MM.1S (cell line): Measurements from ENCODE around the gene CRB1.

Experiments used
- DNase-seq: peaks from one replicate; pipeline ENCODE4 v3.0.0-alpha.2; 2015
- H2AFZ ChIP-seq: fragments of 300-600 bp; sonication (generic); 2 replicates; pipeline ENCODE4 v1.6.0; 2016; ENCODE audit warnings: antibody characterized with exemption, low read length
- H3F3A ChIP-seq: fragments of 300-600 bp; sonication (generic); 2 replicates; pipeline ENCODE4 v1.6.1; 2016; ENCODE audit warnings: mild to moderate bottlenecking, antibody characterized with exemption, low read length, moderate library complexity, mixed read lengths; ENCODE audit not compliant: insufficient read depth
- H3K27ac ChIP-seq: fragments of 300-600 bp; sonication (generic); 2 replicates; pipeline ENCODE4 v1.5.1; 2016; ENCODE audit warnings: mild to moderate bottlenecking, low read length
- H3K27me3 ChIP-seq: fragments of 300-600 bp; sonication (generic); replicated peaks from 2 replicates; pipeline ENCODE4 v1.6.0; 2016; ENCODE audit warnings: low read length; ENCODE audit not compliant: insufficient read depth
- H3K36me3 ChIP-seq: fragments of 300-600 bp; sonication (generic); replicated peaks from 2 replicates; pipeline ENCODE4 v1.6.1; 2016; ENCODE audit warnings: mild to moderate bottlenecking, low read length, mixed read lengths; ENCODE audit not compliant: insufficient read depth
- H3K4me1 ChIP-seq: fragments of 300-600 bp; sonication (generic); 2 replicates; pipeline ENCODE4 v1.6.1; 2016; ENCODE audit warnings: low read length, mixed read lengths
- H3K4me2 ChIP-seq: fragments of 300-600 bp; sonication (generic); 2 replicates; pipeline ENCODE4 v1.6.0; 2016; ENCODE audit warnings: low read depth, low read length
- H3K4me3 ChIP-seq: fragments of 300-600 bp; sonication (generic); 2 replicates; pipeline ENCODE4 v1.5.1; 2016; ENCODE audit warnings: low read length, mixed read lengths
- H3K79me2 ChIP-seq: fragments of 300-600 bp; sonication (generic); 2 replicates; pipeline ENCODE4 v1.6.1; 2016; ENCODE audit warnings: mixed run types, low read length, mixed read lengths
- H3K9ac ChIP-seq: fragments of 300-600 bp; sonication (generic); 2 replicates; pipeline ENCODE4 v1.6.1; 2016; ENCODE audit warnings: low read length, mixed read lengths
- H3K9me2 ChIP-seq: fragments of 300-600 bp; sonication (generic); replicated peaks from 2 replicates; pipeline ENCODE4 v1.6.1; 2016; ENCODE audit warnings: mild to moderate bottlenecking, low read length, mixed read lengths; ENCODE audit not compliant: insufficient read depth
- H3K9me3 ChIP-seq: fragments of 300-600 bp; sonication (generic); replicated peaks from 2 replicates; pipeline ENCODE4 v1.6.1; 2016; ENCODE audit warnings: mild to moderate bottlenecking, low read length, mixed read lengths; ENCODE audit not compliant: insufficient read depth
- H4K20me1 ChIP-seq: fragments of 300-600 bp; sonication (generic); 2 replicates; pipeline ENCODE4 v1.6.1; 2016; ENCODE audit warnings: mild to moderate bottlenecking, low read length, moderate library complexity, mixed read lengths; ENCODE audit not compliant: insufficient read depth
- EZH2 ChIP-seq: fragments of 300-600 bp; sonication (generic); optimal IDR thresholded peaks from 2 replicates; pipeline ENCODE3; 2017; ENCODE audit warnings: low read depth, mild to moderate bottlenecking, antibody characterized with exemption, low read length, mixed read lengths
- EZH2phosphoT487 ChIP-seq: fragments of 300-600 bp; sonication (generic); IDR thresholded peaks from 2 replicates; pipeline ENCODE4 v1.6.1; 2018; ENCODE audit warnings: antibody characterized with exemption, low read length
- TF ChIP-seq, protein P1 (sequence below): fragments of 300-600 bp; sonication (generic); IDR thresholded peaks from 2 replicates; pipeline ENCODE4 v1.5.1; 2016; ENCODE audit warnings: antibody characterized with exemption, low read length, mixed read lengths

The CRB1 gene

DNA sequence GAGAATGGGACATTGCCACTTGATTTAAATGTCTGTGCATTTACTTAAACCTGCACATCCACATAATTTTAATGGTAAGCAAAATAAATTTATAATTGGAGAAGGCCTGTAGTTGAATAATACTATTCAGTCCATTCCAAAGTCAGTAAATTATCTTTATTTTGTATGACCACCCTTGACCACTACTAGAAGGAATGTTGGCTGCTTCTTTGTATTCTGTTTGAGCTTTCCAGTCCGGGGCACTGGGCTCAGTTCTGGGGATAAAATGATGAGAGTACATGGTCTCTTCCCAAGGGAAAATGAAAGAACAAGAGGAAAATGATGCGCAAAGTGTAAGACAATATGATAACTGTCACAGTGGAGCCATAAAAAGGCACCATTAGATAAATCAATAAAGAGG lies 98.9 kb downstream of the CRB1 start:
- no peaks in the 10 kb centered on the region for H3K4me1 ChIP-seq
- H4K20me1 ChIP-seq: no peaks in the 10 kb centered on the region
- H3K27me3 ChIP-seq: no peaks in the 10 kb centered on the region
- no peak overlapping the region for H3K9ac ChIP-seq
- no peak overlapping the region for H3K4me2 ChIP-seq
- no peak overlapping the region for H3K4me3 ChIP-seq
- no peak overlapping the region for H3K27ac ChIP-seq
- no peaks in the 10 kb centered on the region for H3K9me3 ChIP-seq
- H3K79me2 ChIP-seq: no peaks in the 10 kb centered on the region
- no peaks in the 10 kb centered on the region for H3K36me3 ChIP-seq
- H3F3A ChIP-seq: no peaks in the 10 kb centered on the region
- H3K9me2 ChIP-seq: no peaks in the 10 kb centered on the region
- no peak overlapping the region for H2AFZ ChIP-seq
- DNase-seq: no peak
- no peak for TF ChIP-seq EZH2phosphoT487
- TF ChIP-seq, protein P1, sequence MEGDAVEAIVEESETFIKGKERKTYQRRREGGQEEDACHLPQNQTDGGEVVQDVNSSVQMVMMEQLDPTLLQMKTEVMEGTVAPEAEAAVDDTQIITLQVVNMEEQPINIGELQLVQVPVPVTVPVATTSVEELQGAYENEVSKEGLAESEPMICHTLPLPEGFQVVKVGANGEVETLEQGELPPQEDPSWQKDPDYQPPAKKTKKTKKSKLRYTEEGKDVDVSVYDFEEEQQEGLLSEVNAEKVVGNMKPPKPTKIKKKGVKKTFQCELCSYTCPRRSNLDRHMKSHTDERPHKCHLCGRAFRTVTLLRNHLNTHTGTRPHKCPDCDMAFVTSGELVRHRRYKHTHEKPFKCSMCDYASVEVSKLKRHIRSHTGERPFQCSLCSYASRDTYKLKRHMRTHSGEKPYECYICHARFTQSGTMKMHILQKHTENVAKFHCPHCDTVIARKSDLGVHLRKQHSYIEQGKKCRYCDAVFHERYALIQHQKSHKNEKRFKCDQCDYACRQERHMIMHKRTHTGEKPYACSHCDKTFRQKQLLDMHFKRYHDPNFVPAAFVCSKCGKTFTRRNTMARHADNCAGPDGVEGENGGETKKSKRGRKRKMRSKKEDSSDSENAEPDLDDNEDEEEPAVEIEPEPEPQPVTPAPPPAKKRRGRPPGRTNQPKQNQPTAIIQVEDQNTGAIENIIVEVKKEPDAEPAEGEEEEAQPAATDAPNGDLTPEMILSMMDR: no peak
- no peak for TF ChIP-seq EZH2

DNA sequence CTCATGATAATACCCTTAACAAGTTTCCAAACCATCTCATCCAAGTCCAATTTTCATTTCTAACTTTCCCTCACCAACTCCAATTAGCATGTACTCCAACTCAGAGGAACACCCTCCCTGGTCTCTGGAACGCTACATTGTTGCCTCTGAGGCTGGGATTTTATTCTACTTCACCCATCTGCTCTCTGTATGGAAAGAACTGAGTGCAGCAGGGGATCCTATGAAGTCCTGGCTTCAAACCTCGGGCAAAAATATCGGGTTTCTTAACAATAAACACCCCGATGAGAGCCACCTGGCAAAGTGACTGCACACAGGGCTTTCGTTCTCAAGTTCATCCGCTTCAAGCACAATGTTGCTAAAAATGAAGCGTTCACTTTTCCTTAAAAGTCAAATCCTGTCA lies 99.6 kb downstream of the CRB1 start:
- Histone ChIP-seq H3K9me2 (no peaks in the 10 kb centered on the region), H3K9ac (no peak overlapping the region), H4K20me1 (no peaks in the 10 kb centered on the region), H3K4me1 (no peaks in the 10 kb centered on the region), H3K36me3 (no peaks in the 10 kb centered on the region), H3K79me2 (no peaks in the 10 kb centered on the region), H3K4me3 (no peak overlapping the region), H3K27me3 (no peaks in the 10 kb centered on the region), H3K27ac (no peak overlapping the region), H3K9me3 (no peaks in the 10 kb centered on the region), H3K4me2 (no peak overlapping the region), H3F3A (no peaks in the 10 kb centered on the region), H2AFZ (peak overlapping the region; percentile 7; the same call in 1 of the 2 replicates)
- no peak for DNase-seq
- TF ChIP-seq, protein P1: no peak
- no peak for TF ChIP-seq EZH2
- no peak for TF ChIP-seq EZH2phosphoT487

DNA sequence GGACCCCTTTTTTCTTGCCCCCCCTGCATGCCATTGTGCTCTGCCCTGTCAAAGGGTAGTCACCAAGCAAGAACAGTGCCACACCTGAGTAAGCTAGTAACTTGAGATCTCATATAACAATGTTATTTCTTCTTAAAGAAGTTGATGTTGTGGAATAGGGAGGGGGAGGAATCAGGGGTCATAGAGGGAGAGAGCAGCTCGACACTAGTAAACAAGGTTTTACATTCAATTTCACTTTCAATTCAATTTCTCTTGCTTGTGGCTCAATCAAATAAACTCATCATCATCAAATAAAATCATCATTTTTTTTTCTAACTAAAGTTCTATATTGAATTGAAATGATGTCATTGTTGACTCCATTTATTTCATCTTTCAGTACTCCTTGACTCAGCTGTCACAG lies 106.4 kb downstream of the CRB1 start:
- H3K9ac ChIP-seq: peak overlapping the region; percentile 12; the same call in 1 of the 2 replicates

More for the DNA sequence above, 106.4 kb downstream of the CRB1 start:
- Histone ChIP-seq H3K9me3 (no peaks in the 10 kb centered on the region), H3F3A (no peaks in the 10 kb centered on the region), H4K20me1 (no peaks in the 10 kb centered on the region), H3K27ac (no peak overlapping the region), H3K27me3 (no peaks in the 10 kb centered on the region), H3K79me2 (no peaks in the 10 kb centered on the region), H3K4me2 (peak overlapping the region; percentile 44), H2AFZ (peak overlapping the region; percentile 23), H3K9me2 (no peaks in the 10 kb centered on the region), H3K36me3 (no peaks in the 10 kb centered on the region), H3K4me1 (no peaks in the 10 kb centered on the region), H3K4me3 (peak overlapping the region; percentile 37; the same call in 1 of the 2 replicates)
- no peak for TF ChIP-seq EZH2phosphoT487
- TF ChIP-seq, protein P1: no peak
- no peak for TF ChIP-seq EZH2
- DNase-seq: peak; percentile 22
